Measurements from ENCODE around the gene ASGR1.

- TF ChIP-seq CTCF (IDR thresholded peaks at IDR 0.05; ENCODE audit: low read depth, low read length) (peak; percentile 80), EZH2phosphoT487 (IDR thresholded peaks at IDR 0.05; ENCODE audit: low read depth) (no peak)
These were observed 42.8 kb downstream of the ASGR1 start for GRCh38 chr17:7136266-7136877.
